SU-DHL-6 (cell line): ENCODE data around the gene CD36.

Source experiments
- CTCF ChIP-seq: fragments of 200-600 bp; sonication (generic); IDR thresholded peaks from one replicate; pipeline ENCODE4 v1.5.1; 2017; ENCODE audit warnings: antibody characterized with exemption, mild to moderate bottlenecking, low read length, moderate library complexity; ENCODE audit not compliant: insufficient read depth, poor library complexity, severe bottlenecking
- EZH2phosphoT487 ChIP-seq: fragments of 200-600 bp; sonication (generic), shearing (Covaris generic); conservative IDR thresholded peaks from 2 replicates; pipeline ENCODE4 v1.6.1; 2018; ENCODE audit warnings: mild to moderate bottlenecking, antibody characterized with exemption, low read length, moderate library complexity, mixed read lengths

- TF ChIP-seq CTCF (no peak), EZH2phosphoT487 (no peak)
Measured at GRCh38 chr7:80634505-80634904, 3.9 kb upstream of the CD36 start.
